ENCODE data around the gene FNDC3B.

DNA sequence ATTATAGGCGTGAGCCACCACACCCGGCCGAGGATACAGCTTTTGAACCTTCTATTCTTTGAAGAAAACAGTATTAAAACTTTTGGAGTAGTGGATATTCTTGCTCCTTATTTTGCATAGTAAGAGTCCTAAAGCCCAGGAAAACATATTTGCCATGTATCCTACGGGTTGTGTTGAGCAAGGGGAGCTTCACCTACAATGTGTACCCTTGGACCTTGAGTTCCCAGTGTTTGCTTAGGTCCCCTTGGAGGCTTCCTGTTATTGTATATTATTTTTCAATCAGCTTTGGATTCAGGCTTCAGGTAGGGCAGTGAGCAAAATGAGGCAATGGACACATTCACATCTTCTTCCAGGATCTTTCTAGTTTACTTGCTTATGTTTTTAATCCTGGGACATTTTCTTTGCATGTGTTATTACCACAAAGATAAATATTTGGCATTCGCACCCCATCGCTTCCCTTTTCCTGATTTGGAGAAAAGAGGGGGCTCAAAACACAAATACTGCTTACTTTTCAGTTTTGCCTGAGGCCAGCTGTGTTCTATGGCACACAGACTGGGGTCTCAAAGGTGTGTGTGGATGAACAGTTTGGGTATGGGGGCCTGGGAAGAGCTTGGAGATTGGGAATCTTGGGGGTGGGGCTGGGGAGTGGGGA lies 88.7 kb downstream of the FNDC3B start:
- TF ChIP-seq CTCF (IDR thresholded peaks at IDR 0.05 in 8 of 11, conservative IDR thresholded peaks at IDR 0.05 in 3 of 11) (no peak), POLR2A (IDR thresholded peaks at IDR 0.05) (no peak), POLR2AphosphoS5 (IDR thresholded peaks at IDR 0.05) (no peak)
